ENCODE results near the gene ADRM1. TPM values are rescaled to one million over a fixed set of nuclear protein-coding genes. Genes with fewer than 3 reads are reported as not detected.

ADRM1 gene
- total RNA-seq, 2 experiments from 2014 or later: 105 to 133 TPM

GRCh38 chr20:62285722-62286121 is 17.1 kb upstream of the ADRM1 start:
- no peak overlapping the region for H3K4me3 Mint-ChIP-seq
- H3K4me1 Mint-ChIP-seq: no peaks in the 10 kb centered on the region
- no peaks in the 10 kb centered on the region for H3K9me3 Mint-ChIP-seq (ENCODE audit: low read depth)
- DNase-seq: no peak
- peaks cover 8% of the 10 kb centered on the region for H3K36me3 Mint-ChIP-seq
- no peak for ATAC-seq
- no peak overlapping the region for H3K27ac Mint-ChIP-seq
- no peaks in the 10 kb centered on the region for H3K27me3 Mint-ChIP-seq
- CTCF ChIA-PET: no interaction called here

DNA sequence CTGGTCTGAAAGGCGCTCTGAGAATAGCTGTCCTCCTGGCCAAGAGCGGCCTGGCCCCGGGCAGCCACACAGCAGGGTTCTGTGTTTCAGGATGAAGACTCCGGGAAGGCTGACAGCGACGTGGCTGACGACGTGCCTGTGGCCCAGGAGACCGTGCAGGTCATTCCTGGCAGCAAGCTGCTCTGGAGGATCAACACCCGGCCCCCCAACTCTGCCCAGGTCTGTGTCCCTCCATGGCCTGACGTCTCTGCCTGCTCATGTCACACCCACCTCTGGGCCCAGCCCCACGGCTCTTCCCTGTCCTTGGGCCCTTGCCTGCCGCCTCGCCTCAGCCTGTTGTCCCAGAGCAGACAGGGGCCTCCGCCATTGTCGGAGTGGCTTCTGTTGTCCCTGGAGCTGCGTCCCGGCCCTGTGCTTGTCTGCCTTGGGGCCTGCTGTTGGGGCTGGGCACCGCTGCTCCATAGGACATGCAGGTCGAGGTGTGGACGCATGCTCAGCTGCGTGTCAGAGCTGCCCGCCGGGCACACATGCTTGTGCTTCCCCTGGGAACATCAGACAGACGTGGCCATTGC is 16.2 kb upstream of the ADRM1 start:
- no peaks in the 10 kb centered on the region for H3K9me3 Mint-ChIP-seq (ENCODE audit: low read depth)
- peaks cover 2% of the 10 kb centered on the region for H3K36me3 Mint-ChIP-seq
- no peak overlapping the region for H3K27ac Mint-ChIP-seq
- CTCF ChIA-PET: no interaction called here
- no peaks in the 10 kb centered on the region for H3K27me3 Mint-ChIP-seq
- H3K4me3 Mint-ChIP-seq: no peak overlapping the region
- H3K4me1 Mint-ChIP-seq: peaks cover 1% of the 10 kb centered on the region
- ATAC-seq (no peak), DNase-seq (no peak)

DNA sequence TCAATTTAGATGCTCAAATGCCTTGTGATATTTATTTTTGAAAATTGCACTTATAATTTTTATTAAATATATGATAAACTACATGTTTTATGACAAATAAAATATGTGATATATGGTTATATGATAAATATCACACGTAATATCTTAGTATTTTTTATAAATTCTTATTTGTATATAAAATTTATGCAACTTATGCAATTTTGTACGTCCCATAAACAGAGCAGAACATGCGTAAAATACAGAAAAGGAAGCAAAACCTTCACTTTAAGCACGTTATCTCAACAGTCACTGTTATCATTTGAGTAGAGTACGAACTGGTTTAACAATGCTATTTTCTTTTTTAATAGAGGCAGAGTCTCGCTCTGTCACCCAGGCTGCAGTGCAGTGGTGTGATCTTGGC is 15.7 kb upstream of the ADRM1 start:
- H3K4me3 Mint-ChIP-seq: no peak overlapping the region
- ATAC-seq: no peak

GRCh38 chr20:62287759-62288534 is 14.8 kb upstream of the ADRM1 start:
- H3K27ac Mint-ChIP-seq: no peak overlapping the region
- no peaks in the 10 kb centered on the region for H3K9me3 Mint-ChIP-seq (ENCODE audit: low read depth)
- ATAC-seq: no peak
- peaks cover 5% of the 10 kb centered on the region for H3K4me1 Mint-ChIP-seq
- CTCF ChIA-PET: no interaction called here
- H3K4me3 Mint-ChIP-seq: no peak overlapping the region
- DNase-seq: no peak
- no peaks in the 10 kb centered on the region for H3K27me3 Mint-ChIP-seq
- H3K36me3 Mint-ChIP-seq: no peaks in the 10 kb centered on the region

More for the DNA sequence above, 15.7 kb upstream of the ADRM1 start:
- Mint-ChIP-seq H3K9me3 (ENCODE audit: low read depth) (no peaks in the 10 kb centered on the region), H3K27ac (no peak overlapping the region), H3K27me3 (no peaks in the 10 kb centered on the region), H3K36me3 (no peaks in the 10 kb centered on the region), H3K4me1 (peaks cover 3% of the 10 kb centered on the region)
- CTCF ChIA-PET: no interaction called here
- no peak for DNase-seq

DNA sequence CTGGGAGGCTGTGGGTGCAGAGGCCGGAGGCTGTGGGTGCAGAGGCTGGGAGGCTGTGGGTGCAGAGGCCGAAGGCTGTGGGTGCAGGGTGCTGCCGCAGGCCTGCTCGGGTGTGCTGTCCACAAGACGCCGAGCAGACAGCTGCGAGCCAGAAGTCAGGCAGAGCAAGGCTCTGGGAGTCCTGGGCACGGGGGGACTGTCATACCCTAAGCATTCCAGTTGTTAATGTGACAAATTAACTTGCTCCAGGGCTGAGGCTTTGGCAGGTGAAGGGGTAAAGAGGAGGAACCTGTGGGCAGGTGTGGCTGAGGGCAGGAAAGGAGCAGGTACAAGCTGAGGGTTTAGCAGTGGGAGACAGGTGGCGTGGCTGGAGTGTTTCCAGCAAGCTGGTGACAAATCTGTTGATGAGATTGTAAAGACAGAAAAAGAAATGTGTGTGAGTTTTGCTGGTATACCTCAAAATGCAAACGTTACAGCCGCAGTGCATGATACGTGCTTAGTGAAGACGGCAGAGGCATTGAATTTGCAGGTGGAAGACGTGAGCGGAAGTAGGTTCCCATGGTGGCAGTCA is 14.2 kb upstream of the ADRM1 start:
- H3K4me1 Mint-ChIP-seq: peaks cover 5% of the 10 kb centered on the region
- CTCF ChIA-PET: no interaction called here

GRCh38 chr20:62289131-62289530 is 13.7 kb upstream of the ADRM1 start:
- Mint-ChIP-seq H3K27ac (no peak overlapping the region), H3K4me3 (no peak overlapping the region), H3K9me3 (ENCODE audit: low read depth) (no peaks in the 10 kb centered on the region), H3K4me1 (peaks cover 5% of the 10 kb centered on the region), H3K36me3 (no peaks in the 10 kb centered on the region), H3K27me3 (no peaks in the 10 kb centered on the region)
- CTCF ChIA-PET: no interaction called here
- ATAC-seq (no peak), DNase-seq (no peak)

More for the DNA sequence above, 14.2 kb upstream of the ADRM1 start:
- H3K36me3 Mint-ChIP-seq: no peaks in the 10 kb centered on the region
- ATAC-seq (no peak), DNase-seq (no peak)
- H3K4me3 Mint-ChIP-seq: no peak overlapping the region
- no peaks in the 10 kb centered on the region for H3K9me3 Mint-ChIP-seq (ENCODE audit: low read depth)
- H3K27ac Mint-ChIP-seq: no peak overlapping the region
- H3K27me3 Mint-ChIP-seq: no peaks in the 10 kb centered on the region

- H3K4me3 Mint-ChIP-seq: no peak overlapping the region
- no peaks in the 10 kb centered on the region for H3K36me3 Mint-ChIP-seq
- H3K4me1 Mint-ChIP-seq: peaks cover 5% of the 10 kb centered on the region
Observed at GRCh38 chr20:62289898-62290297, 12.9 kb upstream of the ADRM1 start.

DNA sequence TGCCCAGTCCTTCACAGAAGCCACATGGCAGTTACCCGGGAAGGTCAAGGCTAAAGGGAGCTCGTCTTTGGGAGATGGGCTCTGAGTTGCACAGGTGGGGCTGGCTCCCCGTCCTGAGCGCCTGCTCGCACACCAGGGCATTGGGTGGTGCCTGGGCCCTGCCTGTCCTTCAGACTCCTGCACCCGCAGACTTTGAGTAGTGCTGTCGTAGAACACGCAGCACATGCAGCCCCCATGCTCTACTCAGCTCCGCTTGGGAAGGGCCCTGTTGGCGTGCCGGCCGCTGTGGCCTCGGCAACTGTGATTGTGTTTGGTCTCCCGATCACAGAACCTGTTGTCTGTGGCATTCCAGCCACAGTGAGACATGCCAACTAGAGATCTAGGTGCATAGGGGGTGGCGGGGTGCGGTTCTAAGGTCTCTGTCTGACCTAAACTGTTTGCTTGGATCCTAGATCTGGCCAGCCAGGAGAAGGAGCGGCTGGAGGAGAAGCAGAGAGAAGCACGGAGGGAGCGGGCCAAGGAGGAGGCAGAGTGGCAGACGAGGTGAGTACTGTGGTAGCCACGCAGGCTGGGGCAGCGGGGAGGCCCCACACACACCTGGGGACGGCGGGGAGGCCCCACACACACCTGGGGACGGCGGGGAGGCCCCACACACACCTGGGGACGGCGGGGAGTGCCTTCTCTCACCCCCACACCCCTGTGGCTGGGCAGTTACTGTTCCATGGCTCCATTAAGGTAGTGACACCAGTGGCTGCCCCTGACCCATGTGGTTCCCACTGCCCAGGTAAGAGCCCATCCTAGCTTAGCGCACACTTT is 11.3 kb upstream of the ADRM1 start:
- Mint-ChIP-seq H3K36me3 (no peaks in the 10 kb centered on the region), H3K27me3 (no peaks in the 10 kb centered on the region), H3K27ac (no peak overlapping the region), H3K9me3 (ENCODE audit: low read depth) (no peaks in the 10 kb centered on the region), H3K4me3 (no peak overlapping the region), H3K4me1 (peaks cover 5% of the 10 kb centered on the region)
- DNase-seq: no peak
- ATAC-seq: no peak
- CTCF ChIA-PET: interaction anchor here (1.5 kb wide), 1 partner anchor 11 kb away, joined by 3 read pairs; the partner anchor contains the start of gene ADRM1

More at GRCh38 chr20:62289898-62290297, 12.9 kb upstream of the ADRM1 start:
- no peaks in the 10 kb centered on the region for H3K9me3 Mint-ChIP-seq (ENCODE audit: low read depth)
- no peaks in the 10 kb centered on the region for H3K27me3 Mint-ChIP-seq
- ATAC-seq (no peak), DNase-seq (no peak)
- CTCF ChIA-PET: no interaction called here
- no peak overlapping the region for H3K27ac Mint-ChIP-seq

DNA sequence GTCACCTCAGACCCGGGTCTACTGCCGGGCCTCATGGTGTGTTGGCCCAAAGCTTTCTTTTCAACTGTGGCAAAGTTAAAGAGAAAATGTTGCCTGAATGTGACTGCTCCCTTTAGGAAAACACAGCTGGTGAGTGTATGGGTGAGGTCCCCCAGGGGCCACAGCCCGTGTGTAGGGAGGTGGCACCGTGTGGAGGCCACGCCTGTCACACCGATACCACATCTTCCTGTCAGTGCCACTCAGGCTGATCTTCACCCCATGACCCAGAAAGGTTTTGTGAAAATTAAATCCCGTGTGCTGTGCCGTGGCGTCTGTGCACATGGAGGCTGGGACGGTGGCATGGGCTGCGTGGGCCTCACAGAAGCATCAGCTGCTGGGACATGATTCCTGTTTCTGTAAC is 10.7 kb upstream of the ADRM1 start:
- Mint-ChIP-seq H3K27ac (no peak overlapping the region), H3K36me3 (no peaks in the 10 kb centered on the region), H3K27me3 (no peaks in the 10 kb centered on the region), H3K4me3 (no peak overlapping the region), H3K9me3 (ENCODE audit: low read depth) (no peaks in the 10 kb centered on the region), H3K4me1 (peaks cover 5% of the 10 kb centered on the region)
- CTCF ChIA-PET: interaction anchor here (1.5 kb wide), 1 partner anchor 10 kb away, joined by 3 read pairs; the partner anchor contains the start of gene ADRM1
- ATAC-seq (peak; percentile 27), DNase-seq (no peak)

GRCh38 chr20:62293111-62293784 is 9.5 kb upstream of the ADRM1 start:
- Mint-ChIP-seq H3K27me3 (no peaks in the 10 kb centered on the region), H3K27ac (no peak overlapping the region), H3K4me3 (no peak overlapping the region), H3K9me3 (ENCODE audit: low read depth) (no peaks in the 10 kb centered on the region), H3K4me1 (peaks cover 5% of the 10 kb centered on the region), H3K36me3 (no peaks in the 10 kb centered on the region)
- no peak for DNase-seq
- CTCF ChIA-PET: no interaction called here
- no peak for ATAC-seq

GRCh38 chr20:62293946-62294345 is 8.9 kb upstream of the ADRM1 start:
- Mint-ChIP-seq H3K4me3 (no peak overlapping the region), H3K27me3 (no peaks in the 10 kb centered on the region), H3K9me3 (ENCODE audit: low read depth) (no peaks in the 10 kb centered on the region), H3K36me3 (no peaks in the 10 kb centered on the region), H3K27ac (no peak overlapping the region), H3K4me1 (peaks cover 5% of the 10 kb centered on the region)
- DNase-seq: no peak
- CTCF ChIA-PET: no interaction called here
- no peak for ATAC-seq

DNA sequence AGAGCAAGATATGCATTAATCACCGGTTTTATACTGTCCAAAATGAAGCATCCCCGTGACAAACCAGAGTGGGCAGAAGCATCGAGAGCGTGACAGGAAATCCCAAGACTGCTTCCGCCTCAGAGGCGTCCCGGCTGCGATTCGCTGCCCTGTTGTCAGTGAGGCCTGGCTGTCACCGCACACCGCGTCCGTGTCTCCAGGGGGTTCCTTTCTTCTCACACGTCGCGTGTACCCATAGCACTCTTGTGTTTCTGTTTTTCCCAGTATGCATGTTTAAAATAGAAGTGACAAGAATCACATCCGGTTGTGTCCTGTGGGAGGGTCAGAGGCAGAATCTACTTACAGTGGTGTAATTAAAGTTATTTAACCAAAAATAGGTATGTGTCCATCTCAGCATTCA is 8.3 kb upstream of the ADRM1 start:
- DNase-seq (no peak), ATAC-seq (no peak)
- H3K36me3 Mint-ChIP-seq: no peaks in the 10 kb centered on the region
- H3K9me3 Mint-ChIP-seq (ENCODE audit: low read depth): no peaks in the 10 kb centered on the region
- H3K27ac Mint-ChIP-seq: no peak overlapping the region
- CTCF ChIA-PET: interaction anchor here (0.7 kb wide), 1 partner anchor 31 kb away, joined by 3 read pairs; no protein-coding TSS in a partner anchor
- H3K27me3 Mint-ChIP-seq: no peaks in the 10 kb centered on the region
- peaks cover 5% of the 10 kb centered on the region for H3K4me1 Mint-ChIP-seq
- no peak overlapping the region for H3K4me3 Mint-ChIP-seq
